HG02840 (cell line): ENCODE data around the gene EVPL.
"Not testable (repeated sequence)": the region's sequence is repeated elsewhere in the genome, so short reads cannot be mapped to it uniquely, and the experiment has no call there.

ENCODE experiments used
- ATAC-seq: cut with Tn5 transposase; IDR thresholded peaks from one replicate; pipeline ENCODE4 v1.9.1; 2021; ENCODE audit warnings: mild to moderate bottlenecking, moderate library complexity, moderate number of reproducible peaks; ENCODE audit not compliant: unreplicated experiment, low FRiP score

Gene EVPL

GRCh38 chr17:75970626-75971025 lies 56.5 kb downstream of the EVPL start:
- ATAC-seq = no peak

GRCh38 chr17:75970011-75970523 lies 57.0 kb downstream of the EVPL start:
- ATAC-seq = no peak

GRCh38 chr17:75969044-75969443 lies 58.1 kb downstream of the EVPL start:
- ATAC-seq = not testable (repeated sequence)

- ATAC-seq = no peak
These were observed 61.6 kb downstream of the EVPL start for GRCh38 chr17:75965468-75965867.

GRCh38 chr17:75959839-75960511 lies 67.1 kb downstream of the EVPL start:
- no peak for ATAC-seq

- no peak for ATAC-seq
These were observed 67.9 kb downstream of the EVPL start for GRCh38 chr17:75959051-75959838.
